Astrocyte of the spinal cord (primary cell): ENCODE measurements around the gene TCIRG1.

Experiments used
- DNase-seq: peaks from one replicate; pipeline ENCODE4 v3.0.0; 2011; ENCODE audit warnings: low read depth, low spot score
- H3K4me3 ChIP-seq: 2 replicates; pipeline ENCODE4 v1.5.1; 2011; ENCODE audit warnings: low read depth, mild to moderate bottlenecking, low read length, moderate library complexity
- CTCF ChIP-seq: IDR thresholded peaks from 2 replicates; pipeline ENCODE4 v1.5.1; 2012; ENCODE audit warnings: low read depth, mild to moderate bottlenecking, low read length, inconsistent platforms
- in situ Hi-C: cut with HindIII; loops from 2 replicates; pipeline ENCODE4 v1.10.0; 2017; ENCODE audit warnings: low sequenced_read_pairs

The TCIRG1 gene

GRCh38 chr11:68008381-68009337 lies 30.2 kb upstream of the TCIRG1 start:
- in situ Hi-C loops: no loop called here
- no peak for TF ChIP-seq CTCF
- no peak overlapping the region for H3K4me3 ChIP-seq
- DNase-seq: no peak

GRCh38 chr11:68009391-68010089 lies 29.3 kb upstream of the TCIRG1 start:
- in situ Hi-C loops: no loop called here
- no peak overlapping the region for H3K4me3 ChIP-seq
- peak; percentile 66 for DNase-seq
- TF ChIP-seq CTCF: peak; percentile 37

GRCh38 chr11:68010090-68011041 lies 28.5 kb upstream of the TCIRG1 start, which contains the start of gene ALDH3B1:
TSS of gene ALDH3B1 (plus strand) at chr11:68010327. CDS start at chr11:68015298, 4,971 bp downstream.
- DNase-seq: peak; percentile 79
- in situ Hi-C loops: no loop called here
- H3K4me3 ChIP-seq: peak within 1 kb of the TSS; percentile 27
- TF ChIP-seq CTCF: no peak

- no peak for TF ChIP-seq CTCF
- in situ Hi-C loops: no loop called here
- H3K4me3 ChIP-seq: peak overlapping the region; percentile 27
- DNase-seq: no peak
Measured at GRCh38 chr11:68011051-68011943, 27.5 kb upstream of the TCIRG1 start.

GRCh38 chr11:68012044-68012842 lies 26.6 kb upstream of the TCIRG1 start:
- no peak overlapping the region for H3K4me3 ChIP-seq
- in situ Hi-C loops: no loop called here
- DNase-seq: no peak

More at GRCh38 chr11:68012044-68012842, 26.6 kb upstream of the TCIRG1 start:
- no peak for TF ChIP-seq CTCF
